Measurements from ENCODE around the gene CACNA1B. TPM values are rescaled to one million over a fixed set of nuclear protein-coding genes. Genes with fewer than 3 reads are reported as not detected.

Gene CACNA1B
- total RNA-seq, 1 experiment from 2014 or later = 1.7 TPM

DNA sequence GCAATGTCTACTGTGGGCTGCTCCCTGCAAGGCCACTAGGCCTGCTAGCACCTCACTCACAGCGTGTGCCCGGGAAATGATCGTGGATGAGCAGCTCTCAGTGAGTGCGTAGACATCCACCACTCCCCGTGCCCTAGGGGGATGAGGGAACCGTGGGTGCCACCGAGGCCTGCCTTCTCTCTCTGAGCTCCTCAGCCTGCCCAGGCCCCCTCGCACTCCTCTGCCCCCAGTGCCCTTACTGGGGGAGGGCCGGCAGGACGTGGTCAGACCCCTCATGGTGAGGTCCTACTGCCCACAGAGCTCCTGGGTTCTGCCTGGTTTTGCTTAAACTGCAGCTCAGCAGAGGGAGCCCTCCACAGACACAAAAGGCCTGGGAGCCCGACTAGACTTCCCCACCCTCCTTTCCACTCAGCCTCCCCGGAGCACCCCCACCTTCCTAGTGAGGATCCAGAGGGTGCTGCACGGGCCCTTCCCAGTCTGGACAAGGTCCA lies 220.0 kb downstream of the CACNA1B start:
- Histone ChIP-seq H3K4me3 (replicated peaks in 1 of 2; ENCODE audit: low read depth in 1 of 2, low read length in 2 of 2) (no peak overlapping the region), H4K20me1 (ENCODE audit: insufficient read depth) (no peaks in the 10 kb centered on the region), H3K27ac (ENCODE audit: low read depth, low read length) (no peak overlapping the region), H3K9ac (ENCODE audit: low read length) (no peak overlapping the region), H3K79me2 (ENCODE audit: insufficient read depth, low read length) (no peaks in the 10 kb centered on the region), H3K27me3 (ENCODE audit: insufficient read depth, low read length) (no peaks in the 10 kb centered on the region), H3K4me2 (ENCODE audit: low read length) (no peak overlapping the region), H2AFZ (ENCODE audit: low read depth, low read length, poor library complexity, severe bottlenecking) (no peak overlapping the region), H3K9me2 (ENCODE audit: insufficient read depth) (no peaks in the 10 kb centered on the region), H3K9me3 (ENCODE audit: control insufficient read depth in 1 of 2, insufficient read depth in 1 of 2, low read depth in 1 of 2, low read length in 2 of 2) (no peaks in the 10 kb centered on the region), H3K4me1 (ENCODE audit: control insufficient read depth in 1 of 2, insufficient read depth in 2 of 2, low read length in 2 of 2) (no peaks in the 10 kb centered on the region), H3K36me3 (ENCODE audit: control insufficient read depth in 1 of 2, insufficient read depth in 2 of 2, low read length in 2 of 2) (no peaks in the 10 kb centered on the region)
- TF ChIP-seq CBX3 (IDR thresholded peaks at IDR 0.05; ENCODE audit: low read depth) (no peak), YY1 (IDR thresholded peaks at IDR 0.05; ENCODE audit: extremely low read depth, insufficient replicate concordance, low read depth, low read length) (no peak), SRF (IDR thresholded peaks at IDR 0.05; ENCODE audit: low read depth) (no peak), EGR1 (IDR thresholded peaks at IDR 0.05; ENCODE audit: low read depth) (no peak), TCF7L2 (IDR thresholded peaks at IDR 0.05; ENCODE audit: borderline replicate concordance, extremely low read depth, insufficient read depth, insufficient read length) (no peak), FOSL1 (IDR thresholded peaks at IDR 0.05; ENCODE audit: low read depth) (no peak), SP1 (IDR thresholded peaks at IDR 0.05; ENCODE audit: low read depth) (no peak), SIN3A (IDR thresholded peaks at IDR 0.05; ENCODE audit: low read depth) (no peak), CEBPB (IDR thresholded peaks at IDR 0.05; ENCODE audit: low read depth) (no peak), EZH2phosphoT487 (IDR thresholded peaks at IDR 0.05; ENCODE audit: borderline replicate concordance) (no peak), EZH2 (IDR thresholded peaks at IDR 0.05) (no peak)
- TF ChIP-seq, protein P1, sequence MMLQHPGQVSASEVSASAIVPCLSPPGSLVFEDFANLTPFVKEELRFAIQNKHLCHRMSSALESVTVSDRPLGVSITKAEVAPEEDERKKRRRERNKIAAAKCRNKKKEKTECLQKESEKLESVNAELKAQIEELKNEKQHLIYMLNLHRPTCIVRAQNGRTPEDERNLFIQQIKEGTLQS (IDR thresholded peaks at IDR 0.05) = no peak
- TF ChIP-seq, protein P2, sequence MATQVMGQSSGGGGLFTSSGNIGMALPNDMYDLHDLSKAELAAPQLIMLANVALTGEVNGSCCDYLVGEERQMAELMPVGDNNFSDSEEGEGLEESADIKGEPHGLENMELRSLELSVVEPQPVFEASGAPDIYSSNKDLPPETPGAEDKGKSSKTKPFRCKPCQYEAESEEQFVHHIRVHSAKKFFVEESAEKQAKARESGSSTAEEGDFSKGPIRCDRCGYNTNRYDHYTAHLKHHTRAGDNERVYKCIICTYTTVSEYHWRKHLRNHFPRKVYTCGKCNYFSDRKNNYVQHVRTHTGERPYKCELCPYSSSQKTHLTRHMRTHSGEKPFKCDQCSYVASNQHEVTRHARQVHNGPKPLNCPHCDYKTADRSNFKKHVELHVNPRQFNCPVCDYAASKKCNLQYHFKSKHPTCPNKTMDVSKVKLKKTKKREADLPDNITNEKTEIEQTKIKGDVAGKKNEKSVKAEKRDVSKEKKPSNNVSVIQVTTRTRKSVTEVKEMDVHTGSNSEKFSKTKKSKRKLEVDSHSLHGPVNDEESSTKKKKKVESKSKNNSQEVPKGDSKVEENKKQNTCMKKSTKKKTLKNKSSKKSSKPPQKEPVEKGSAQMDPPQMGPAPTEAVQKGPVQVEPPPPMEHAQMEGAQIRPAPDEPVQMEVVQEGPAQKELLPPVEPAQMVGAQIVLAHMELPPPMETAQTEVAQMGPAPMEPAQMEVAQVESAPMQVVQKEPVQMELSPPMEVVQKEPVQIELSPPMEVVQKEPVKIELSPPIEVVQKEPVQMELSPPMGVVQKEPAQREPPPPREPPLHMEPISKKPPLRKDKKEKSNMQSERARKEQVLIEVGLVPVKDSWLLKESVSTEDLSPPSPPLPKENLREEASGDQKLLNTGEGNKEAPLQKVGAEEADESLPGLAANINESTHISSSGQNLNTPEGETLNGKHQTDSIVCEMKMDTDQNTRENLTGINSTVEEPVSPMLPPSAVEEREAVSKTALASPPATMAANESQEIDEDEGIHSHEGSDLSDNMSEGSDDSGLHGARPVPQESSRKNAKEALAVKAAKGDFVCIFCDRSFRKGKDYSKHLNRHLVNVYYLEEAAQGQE (IDR thresholded peaks at IDR 0.05; ENCODE audit: low read depth) = no peak
- TF ChIP-seq, protein P3, sequence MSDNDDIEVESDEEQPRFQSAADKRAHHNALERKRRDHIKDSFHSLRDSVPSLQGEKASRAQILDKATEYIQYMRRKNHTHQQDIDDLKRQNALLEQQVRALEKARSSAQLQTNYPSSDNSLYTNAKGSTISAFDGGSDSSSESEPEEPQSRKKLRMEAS (IDR thresholded peaks at IDR 0.05) = no peak
- TF ChIP-seq, protein P4, sequence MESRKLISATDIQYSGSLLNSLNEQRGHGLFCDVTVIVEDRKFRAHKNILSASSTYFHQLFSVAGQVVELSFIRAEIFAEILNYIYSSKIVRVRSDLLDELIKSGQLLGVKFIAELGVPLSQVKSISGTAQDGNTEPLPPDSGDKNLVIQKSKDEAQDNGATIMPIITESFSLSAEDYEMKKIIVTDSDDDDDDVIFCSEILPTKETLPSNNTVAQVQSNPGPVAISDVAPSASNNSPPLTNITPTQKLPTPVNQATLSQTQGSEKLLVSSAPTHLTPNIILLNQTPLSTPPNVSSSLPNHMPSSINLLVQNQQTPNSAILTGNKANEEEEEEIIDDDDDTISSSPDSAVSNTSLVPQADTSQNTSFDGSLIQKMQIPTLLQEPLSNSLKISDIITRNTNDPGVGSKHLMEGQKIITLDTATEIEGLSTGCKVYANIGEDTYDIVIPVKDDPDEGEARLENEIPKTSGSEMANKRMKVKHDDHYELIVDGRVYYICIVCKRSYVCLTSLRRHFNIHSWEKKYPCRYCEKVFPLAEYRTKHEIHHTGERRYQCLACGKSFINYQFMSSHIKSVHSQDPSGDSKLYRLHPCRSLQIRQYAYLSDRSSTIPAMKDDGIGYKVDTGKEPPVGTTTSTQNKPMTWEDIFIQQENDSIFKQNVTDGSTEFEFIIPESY (IDR thresholded peaks at IDR 0.05; ENCODE audit: extremely low read depth, insufficient replicate concordance, low read length) = no peak
- TF ChIP-seq, protein P5, sequence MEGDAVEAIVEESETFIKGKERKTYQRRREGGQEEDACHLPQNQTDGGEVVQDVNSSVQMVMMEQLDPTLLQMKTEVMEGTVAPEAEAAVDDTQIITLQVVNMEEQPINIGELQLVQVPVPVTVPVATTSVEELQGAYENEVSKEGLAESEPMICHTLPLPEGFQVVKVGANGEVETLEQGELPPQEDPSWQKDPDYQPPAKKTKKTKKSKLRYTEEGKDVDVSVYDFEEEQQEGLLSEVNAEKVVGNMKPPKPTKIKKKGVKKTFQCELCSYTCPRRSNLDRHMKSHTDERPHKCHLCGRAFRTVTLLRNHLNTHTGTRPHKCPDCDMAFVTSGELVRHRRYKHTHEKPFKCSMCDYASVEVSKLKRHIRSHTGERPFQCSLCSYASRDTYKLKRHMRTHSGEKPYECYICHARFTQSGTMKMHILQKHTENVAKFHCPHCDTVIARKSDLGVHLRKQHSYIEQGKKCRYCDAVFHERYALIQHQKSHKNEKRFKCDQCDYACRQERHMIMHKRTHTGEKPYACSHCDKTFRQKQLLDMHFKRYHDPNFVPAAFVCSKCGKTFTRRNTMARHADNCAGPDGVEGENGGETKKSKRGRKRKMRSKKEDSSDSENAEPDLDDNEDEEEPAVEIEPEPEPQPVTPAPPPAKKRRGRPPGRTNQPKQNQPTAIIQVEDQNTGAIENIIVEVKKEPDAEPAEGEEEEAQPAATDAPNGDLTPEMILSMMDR (IDR thresholded peaks at IDR 0.05 in 2 of 3, conservative IDR thresholded peaks at IDR 0.05 in 1 of 3; ENCODE audit: borderline replicate concordance in 1 of 3, insufficient read depth in 1 of 3, low read depth in 2 of 3, low read length in 2 of 3) = no peak
- POLR2A ChIA-PET = no interaction called here
- RAD21 ChIA-PET (ENCODE audit: low non-redundant PET in 1 of 2, low total read pairs in 2 of 2, uncharacterized antibody in 2 of 2, unreplicated experiment in 2 of 2) = no interaction called here
- intact Hi-C loops (cut with micrococcal nuclease) = no loop called here
- CTCF ChIA-PET = no interaction called here
- no TSS peak for BruUV-seq (replicated peaks)
- ATAC-seq (no peak), DNase-seq (ENCODE audit: low read depth, low spot score) (no peak)
